IPS-20b (cell line): ENCODE results near the gene BCAS4.

Experiments used
- H3K27ac ChIP-seq: one replicate; pipeline ENCODE4 v1.5.1; 2013; ENCODE audit warnings: low read length
- H3K27me3 ChIP-seq: 2 replicates; pipeline ENCODE4 v1.6.1; 2013; ENCODE audit warnings: mild to moderate bottlenecking, low read length, inconsistent platforms; ENCODE audit not compliant: insufficient read depth
- H3K36me3 ChIP-seq: 2 replicates; pipeline ENCODE4 v1.6.1; 2013; ENCODE audit warnings: low read depth, mild to moderate bottlenecking, inconsistent platforms, low read length, moderate library complexity; ENCODE audit not compliant: insufficient read depth
- H3K4me1 ChIP-seq: 2 replicates; pipeline ENCODE4 v1.6.1; 2013; ENCODE audit warnings: mild to moderate bottlenecking, control low read depth, inconsistent platforms, low read length, moderate library complexity; ENCODE audit not compliant: insufficient read depth
- H3K4me3 ChIP-seq: 2 replicates; pipeline ENCODE4 v1.5.1; 2013; ENCODE audit warnings: mild to moderate bottlenecking, low read length, inconsistent platforms
- H3K9ac ChIP-seq: 2 replicates; pipeline ENCODE4 v1.6.1; 2013; ENCODE audit warnings: low read depth, mild to moderate bottlenecking, inconsistent platforms, low read length, moderate library complexity
- H3K9me3 ChIP-seq: 2 replicates; pipeline ENCODE4 v1.6.1; 2013; ENCODE audit warnings: mild to moderate bottlenecking, low read depth, low read length, inconsistent platforms; ENCODE audit not compliant: insufficient read depth

Gene BCAS4

DNA sequence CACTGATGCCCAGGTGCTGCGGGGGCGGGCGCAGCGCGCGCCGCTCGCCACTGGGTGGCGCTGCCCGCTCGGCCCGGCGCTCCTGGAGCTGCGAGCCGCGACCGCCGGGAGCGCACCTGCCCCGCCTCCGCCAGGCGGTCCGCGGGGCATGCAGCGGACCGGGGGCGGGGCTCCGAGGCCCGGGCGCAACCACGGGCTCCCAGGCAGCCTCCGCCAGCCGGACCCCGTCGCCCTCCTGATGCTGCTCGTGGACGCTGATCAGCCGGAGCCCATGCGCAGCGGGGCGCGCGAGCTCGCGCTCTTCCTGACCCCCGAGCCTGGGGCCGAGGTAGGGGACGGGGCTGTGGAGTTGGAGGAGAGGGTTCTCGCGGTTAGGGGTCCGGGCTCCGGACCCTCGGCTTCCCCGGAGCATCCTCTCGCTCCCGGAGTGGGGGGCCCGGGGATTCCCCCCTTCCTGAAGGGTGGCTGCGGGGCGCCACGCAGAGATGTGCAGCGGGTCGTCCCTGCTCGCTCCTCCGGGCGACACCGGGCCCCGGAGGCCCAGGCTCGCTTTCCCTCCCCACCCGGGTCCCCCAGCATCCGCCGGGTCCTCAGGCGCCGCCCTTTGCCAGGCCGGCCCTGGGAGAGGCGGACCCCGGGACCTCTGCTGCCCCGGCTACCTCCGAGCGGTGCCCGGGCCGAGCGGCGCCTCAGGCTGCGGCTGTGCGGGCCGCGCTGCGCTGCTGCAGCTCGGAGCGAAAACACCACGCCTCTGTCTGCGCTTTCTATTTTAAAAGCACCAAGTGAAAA, at the start of gene BCAS4:
Gene BCAS4, plus strand, starts transcription at position 216 of the 789 bp plus-strand sequence. Its CDS starts 23 bp downstream, at position 239.
- Histone ChIP-seq H3K9ac (peak within 1 kb of the TSS; percentile 57; the same call in 1 of the 2 replicates), H3K4me3 (peak within 1 kb of the TSS; percentile 80), H3K9me3 (no peaks in the 10 kb centered on the region), H3K4me1 (peaks cover 5% of the 10 kb centered on the region; the same call in 1 of the 2 replicates), H3K27ac (no peak within 1 kb of the TSS), H3K27me3 (peaks cover 7% of the 10 kb centered on the region), H3K36me3 (no peaks in the 10 kb centered on the region)

DNA sequence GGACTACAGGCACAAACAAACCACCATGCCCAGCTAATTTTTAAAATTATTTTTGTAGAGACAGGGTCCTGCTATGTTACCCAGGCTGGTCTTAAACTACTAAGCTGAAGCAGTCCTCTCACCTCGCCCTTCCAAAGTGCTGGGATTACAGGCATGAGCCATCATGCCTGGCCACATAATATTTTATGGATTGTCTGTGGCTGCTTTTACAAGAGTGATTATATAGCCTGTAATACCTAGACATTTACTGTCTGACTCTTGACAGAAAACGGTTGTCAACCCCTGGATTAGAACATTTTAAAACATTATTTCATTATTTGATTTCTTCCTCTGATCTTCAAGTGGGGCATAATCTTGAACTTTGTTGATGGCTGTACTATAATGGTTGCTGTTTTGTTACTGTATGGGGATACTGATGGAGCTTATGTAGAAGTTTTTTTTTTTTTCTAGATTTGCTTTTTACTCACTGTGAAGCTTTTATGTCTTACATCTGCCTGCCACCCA, 49.2 kb upstream of the BCAS4 start:
- peaks cover 27% of the 10 kb centered on the region for H3K36me3 ChIP-seq

DNA sequence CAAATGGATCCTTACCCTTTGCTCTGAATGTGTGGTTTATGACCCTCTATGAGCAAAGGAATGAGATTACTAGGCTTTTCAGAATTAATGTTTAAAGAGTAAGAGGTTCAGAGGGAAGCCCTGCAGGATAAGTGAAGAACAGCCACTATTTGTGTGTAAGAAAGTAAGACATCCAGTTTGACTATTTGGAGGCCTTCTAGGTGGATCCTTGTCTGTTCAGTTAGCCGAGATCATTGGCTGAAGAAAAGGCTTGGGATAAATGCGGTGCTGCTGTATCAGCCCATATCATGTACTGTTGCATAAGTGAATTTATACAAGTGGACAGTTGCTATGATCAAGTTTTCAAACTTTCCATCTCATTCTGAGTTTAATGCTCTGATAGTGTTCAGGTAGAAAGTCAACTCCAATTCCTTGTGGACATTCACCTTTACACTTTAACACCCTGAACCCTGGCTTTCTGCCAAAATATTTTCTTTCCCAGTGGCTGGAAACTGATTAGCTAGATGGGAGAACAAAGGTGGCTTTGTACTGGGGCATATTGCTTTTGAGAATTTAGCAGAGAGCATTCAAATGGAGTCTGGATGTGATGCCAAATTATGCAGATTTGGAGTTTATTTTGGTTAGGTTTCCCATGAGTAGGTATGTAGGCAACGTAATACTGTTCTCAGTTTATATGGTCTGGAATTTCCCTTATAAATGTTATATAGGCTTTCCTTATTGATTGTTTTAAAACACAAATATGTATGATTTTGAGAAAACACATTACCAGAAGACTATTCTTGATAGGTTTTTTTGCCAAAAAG, 48.5 kb upstream of the BCAS4 start:
- peaks cover 8% of the 10 kb centered on the region; the same call in 1 of the 2 replicates for H3K4me1 ChIP-seq
- H3K36me3 ChIP-seq = peaks cover 30% of the 10 kb centered on the region
- no peak overlapping the region for H3K9ac ChIP-seq
- no peaks in the 10 kb centered on the region for H3K9me3 ChIP-seq
- H3K27me3 ChIP-seq = no peaks in the 10 kb centered on the region
- no peak overlapping the region for H3K4me3 ChIP-seq
- H3K27ac ChIP-seq = no peak overlapping the region

More for the DNA sequence above, 49.2 kb upstream of the BCAS4 start:
- no peaks in the 10 kb centered on the region for H3K9me3 ChIP-seq
- H3K4me1 ChIP-seq = peaks cover 8% of the 10 kb centered on the region; the same call in 1 of the 2 replicates
- H3K9ac ChIP-seq = no peak overlapping the region
- H3K27me3 ChIP-seq = no peaks in the 10 kb centered on the region
- no peak overlapping the region for H3K4me3 ChIP-seq
- H3K27ac ChIP-seq = no peak overlapping the region

DNA sequence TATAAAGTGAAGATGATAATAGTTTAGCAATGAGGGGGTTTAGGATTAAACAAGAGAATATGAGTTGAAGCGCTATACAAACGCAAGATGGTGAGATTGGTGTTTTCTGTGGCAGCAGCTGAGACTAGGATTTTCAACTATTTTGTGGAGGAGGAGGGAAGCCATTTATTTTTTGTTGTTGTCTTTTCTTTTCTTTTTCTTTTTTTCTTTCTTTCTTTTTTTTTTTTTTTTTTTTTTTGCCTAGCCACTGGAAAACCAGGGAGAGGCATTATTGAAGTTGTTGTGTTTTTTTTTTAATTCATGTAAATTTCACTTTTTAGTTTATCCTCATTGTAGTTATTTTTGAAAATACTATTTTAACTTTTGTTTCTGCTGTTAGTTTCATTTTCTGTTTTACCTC, 47.6 kb upstream of the BCAS4 start:
- H3K27ac ChIP-seq = no peak overlapping the region

DNA sequence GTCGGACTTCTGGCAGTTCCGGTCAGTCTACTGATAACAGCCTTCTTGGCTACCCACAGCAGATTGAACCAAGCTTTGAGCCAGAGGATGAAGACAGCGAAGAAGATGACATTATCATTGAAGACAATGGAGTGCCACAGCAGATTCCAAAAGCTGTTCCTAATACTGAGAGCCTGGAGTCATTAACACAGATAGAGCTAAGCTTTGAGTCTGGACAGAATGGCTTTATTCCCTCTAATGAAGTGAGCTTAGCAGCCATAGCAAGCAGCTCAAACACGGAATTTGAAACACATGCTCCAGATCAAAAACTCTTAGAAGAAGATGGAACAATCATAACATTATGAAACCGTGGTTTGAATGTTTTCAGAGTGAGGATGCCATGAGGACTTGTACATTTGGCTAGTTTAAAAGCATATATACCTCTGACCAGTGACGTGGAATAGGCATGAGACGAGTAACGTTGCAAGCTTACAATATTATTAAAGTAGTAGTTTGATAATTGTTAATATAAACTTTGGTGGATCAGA, 44.7 kb upstream of the BCAS4 start:
- no peaks in the 10 kb centered on the region for H3K27me3 ChIP-seq
- H3K9ac ChIP-seq = no peak overlapping the region
- H3K9me3 ChIP-seq = no peaks in the 10 kb centered on the region
- H3K27ac ChIP-seq = no peak overlapping the region
- no peak overlapping the region for H3K4me3 ChIP-seq
- H3K4me1 ChIP-seq = 0 out of 2 replicates have a peak, but pooled peaks cover 3% of the 10 kb centered on the region
- peaks cover 34% of the 10 kb centered on the region for H3K36me3 ChIP-seq

More for the DNA sequence above, 47.6 kb upstream of the BCAS4 start:
- no peaks in the 10 kb centered on the region for H3K27me3 ChIP-seq
- H3K9me3 ChIP-seq = no peaks in the 10 kb centered on the region
- H3K4me3 ChIP-seq = no peak overlapping the region
- peaks cover 8% of the 10 kb centered on the region; the same call in 1 of the 2 replicates for H3K4me1 ChIP-seq
- peaks cover 30% of the 10 kb centered on the region for H3K36me3 ChIP-seq
- H3K9ac ChIP-seq = no peak overlapping the region

DNA sequence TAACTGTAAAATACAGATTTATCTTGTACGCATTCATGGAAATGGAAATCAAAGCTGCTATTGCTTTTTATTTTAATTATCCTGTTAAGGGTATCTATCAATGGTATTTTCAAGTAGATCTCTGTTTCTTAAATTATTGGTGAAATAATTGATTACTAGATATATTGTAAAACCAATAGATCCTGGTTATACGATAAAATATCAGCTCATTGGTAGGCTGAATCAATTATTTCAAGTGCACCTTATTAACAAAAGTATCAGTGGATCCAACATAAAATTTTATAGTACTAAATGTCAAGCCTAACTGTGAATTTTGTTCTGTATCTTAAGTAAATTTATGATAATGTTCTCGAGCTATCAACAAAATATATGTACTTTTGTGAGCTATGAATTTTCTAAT, 41.7 kb upstream of the BCAS4 start:
- H3K36me3 ChIP-seq = peaks cover 28% of the 10 kb centered on the region
- no peaks in the 10 kb centered on the region for H3K27me3 ChIP-seq
- no peak overlapping the region for H3K4me3 ChIP-seq
- H3K9me3 ChIP-seq = no peaks in the 10 kb centered on the region
- no peak overlapping the region for H3K27ac ChIP-seq
- no peak overlapping the region for H3K9ac ChIP-seq
- no peaks in the 10 kb centered on the region for H3K4me1 ChIP-seq

GRCh38 chr20:50754420-50754819, 40.4 kb upstream of the BCAS4 start:
- Histone ChIP-seq H3K9me3 (no peaks in the 10 kb centered on the region), H3K36me3 (peaks cover 22% of the 10 kb centered on the region), H3K27ac (no peak overlapping the region), H3K4me1 (no peaks in the 10 kb centered on the region), H3K27me3 (no peaks in the 10 kb centered on the region), H3K9ac (no peak overlapping the region), H3K4me3 (no peak overlapping the region)

DNA sequence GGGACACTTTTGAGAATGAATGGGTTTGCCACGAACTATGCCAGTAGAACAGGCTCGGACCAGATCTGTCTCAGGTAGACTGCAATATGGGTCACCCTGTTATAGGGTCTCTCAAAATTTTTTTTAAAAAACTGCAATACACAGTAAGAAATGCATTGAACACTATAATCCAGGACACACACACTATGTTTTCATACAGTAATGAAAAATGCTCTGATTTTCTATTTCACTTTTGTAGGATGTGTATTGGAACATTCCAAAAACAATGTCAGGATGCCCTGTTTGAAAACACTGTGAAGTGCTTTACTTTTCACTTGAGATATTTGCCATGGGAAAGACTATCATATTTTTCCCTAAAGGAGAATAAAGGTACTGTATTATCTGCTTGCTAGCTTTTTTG, 38.4 kb upstream of the BCAS4 start:
- Histone ChIP-seq H3K4me1 (0 out of 2 replicates have a peak, but pooled peaks cover 2% of the 10 kb centered on the region), H3K4me3 (no peak overlapping the region), H3K27ac (no peak overlapping the region), H3K36me3 (0 out of 2 replicates have a peak, but pooled peaks cover 6% of the 10 kb centered on the region), H3K9ac (no peak overlapping the region), H3K27me3 (no peaks in the 10 kb centered on the region), H3K9me3 (no peaks in the 10 kb centered on the region)

GRCh38 chr20:50758469-50758868, 36.4 kb upstream of the BCAS4 start:
- Histone ChIP-seq H3K4me1 (peaks cover 6% of the 10 kb centered on the region; the same call in 1 of the 2 replicates), H3K27me3 (no peaks in the 10 kb centered on the region), H3K9me3 (no peaks in the 10 kb centered on the region), H3K36me3 (no peaks in the 10 kb centered on the region), H3K27ac (no peak overlapping the region), H3K9ac (no peak overlapping the region), H3K4me3 (no peak overlapping the region)

- Histone ChIP-seq H3K4me1 (peaks cover 6% of the 10 kb centered on the region; the same call in 1 of the 2 replicates), H3K4me3 (no peak overlapping the region)
Observed at GRCh38 chr20:50758992-50759391, 35.9 kb upstream of the BCAS4 start.

DNA sequence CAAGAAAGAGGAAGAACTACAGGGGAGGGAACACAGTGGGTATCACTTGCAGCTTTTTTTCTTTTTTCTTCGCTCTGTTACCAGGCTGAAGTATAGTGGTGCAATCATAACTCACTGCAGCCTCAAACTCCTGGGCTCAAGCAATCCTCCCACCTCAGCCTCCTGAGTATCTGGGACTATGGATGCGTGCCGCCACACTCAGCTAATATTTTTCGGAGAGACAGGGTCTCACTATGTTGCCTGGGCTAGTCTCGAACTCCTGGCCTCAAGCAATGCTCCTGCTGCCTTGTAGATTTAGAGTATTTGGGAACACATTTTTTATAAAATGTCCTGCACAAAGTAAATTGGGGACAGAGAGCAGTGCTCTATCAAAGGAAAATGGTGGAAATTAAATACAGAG, 35.2 kb upstream of the BCAS4 start:
- H3K9me3 ChIP-seq = no peaks in the 10 kb centered on the region
- no peaks in the 10 kb centered on the region for H3K27me3 ChIP-seq
- H3K27ac ChIP-seq = no peak overlapping the region
- H3K4me1 ChIP-seq = peaks cover 6% of the 10 kb centered on the region; the same call in 1 of the 2 replicates
- no peaks in the 10 kb centered on the region for H3K36me3 ChIP-seq
- H3K4me3 ChIP-seq = no peak overlapping the region
- H3K9ac ChIP-seq = no peak overlapping the region

More at GRCh38 chr20:50758992-50759391, 35.9 kb upstream of the BCAS4 start:
- Histone ChIP-seq H3K36me3 (no peaks in the 10 kb centered on the region), H3K9me3 (no peaks in the 10 kb centered on the region), H3K27me3 (no peaks in the 10 kb centered on the region), H3K27ac (no peak overlapping the region), H3K9ac (no peak overlapping the region)
